ENCODE results near the gene WDR41. TPM values are rescaled to one million over a fixed set of nuclear protein-coding genes. Genes with fewer than 3 reads are reported as not detected.

The WDR41 gene
- total RNA-seq, 1 donor, result 114 TPM

GRCh38 chr5:77461287-77461686 is 30.8 kb downstream of the WDR41 start:
- H3K4me3 ChIP-seq (ENCODE audit: insufficient read depth, low read length), result no peak overlapping the region
- no peak overlapping the region for H3K4me2 ChIP-seq (ENCODE audit: insufficient read depth, low read length)
- H4K20me1 ChIP-seq (ENCODE audit: insufficient read depth, low read length), result no peaks in the 10 kb centered on the region
- H3K27ac ChIP-seq (ENCODE audit: low read depth, low read length), result no peak overlapping the region
- TF ChIP-seq CTCF (IDR thresholded peaks at IDR 0.05; ENCODE audit: extremely low read depth, low read depth, low read length), result no peak
- H2AFZ ChIP-seq (ENCODE audit: low read length), result no peak overlapping the region
- H3K36me3 ChIP-seq (ENCODE audit: insufficient read depth, low read length), result peaks cover 4% of the 10 kb centered on the region
- no peaks in the 10 kb centered on the region for H3K27me3 ChIP-seq (ENCODE audit: insufficient read depth, low read length)
- no peaks in the 10 kb centered on the region for H3K9me3 ChIP-seq (ENCODE audit: low read depth, low read length)
- no peaks in the 10 kb centered on the region for H3K79me2 ChIP-seq (ENCODE audit: insufficient read depth, low read length)
- H3K4me1 ChIP-seq (ENCODE audit: insufficient read depth, low read length), result no peaks in the 10 kb centered on the region
- no peak for DNase-seq (ENCODE audit: insufficient read length, low spot score, missing footprints)

- H3K4me1 ChIP-seq (ENCODE audit: insufficient read depth, low read length), result no peaks in the 10 kb centered on the region
- DNase-seq (ENCODE audit: insufficient read length, low spot score, missing footprints), result no peak
Observed at GRCh38 chr5:77454123-77454522, 38.0 kb downstream of the WDR41 start.

GRCh38 chr5:77452351-77452750 is 39.8 kb downstream of the WDR41 start:
- no peak for DNase-seq (ENCODE audit: insufficient read length, low spot score, missing footprints)
- Histone ChIP-seq H3K27me3 (ENCODE audit: insufficient read depth, low read length) (no peaks in the 10 kb centered on the region), H3K36me3 (ENCODE audit: insufficient read depth, low read length) (peaks cover 16% of the 10 kb centered on the region), H2AFZ (ENCODE audit: low read length) (no peak overlapping the region), H3K4me1 (ENCODE audit: insufficient read depth, low read length) (no peaks in the 10 kb centered on the region), H3K4me3 (ENCODE audit: insufficient read depth, low read length) (no peak overlapping the region), H3K9me3 (ENCODE audit: low read depth, low read length) (no peaks in the 10 kb centered on the region), H3K27ac (ENCODE audit: low read depth, low read length) (no peak overlapping the region), H4K20me1 (ENCODE audit: insufficient read depth, low read length) (no peaks in the 10 kb centered on the region), H3K4me2 (ENCODE audit: insufficient read depth, low read length) (no peak overlapping the region), H3K79me2 (ENCODE audit: insufficient read depth, low read length) (peaks cover under 1% of the 10 kb centered on the region)
- no peak for TF ChIP-seq CTCF (IDR thresholded peaks at IDR 0.05; ENCODE audit: extremely low read depth, low read depth, low read length)

More at GRCh38 chr5:77454123-77454522, 38.0 kb downstream of the WDR41 start:
- no peak for TF ChIP-seq CTCF (IDR thresholded peaks at IDR 0.05; ENCODE audit: extremely low read depth, low read depth, low read length)
- Histone ChIP-seq H2AFZ (ENCODE audit: low read length) (no peak overlapping the region), H3K36me3 (ENCODE audit: insufficient read depth, low read length) (peaks cover 5% of the 10 kb centered on the region), H3K4me2 (ENCODE audit: insufficient read depth, low read length) (no peak overlapping the region), H3K27me3 (ENCODE audit: insufficient read depth, low read length) (no peaks in the 10 kb centered on the region), H3K27ac (ENCODE audit: low read depth, low read length) (no peak overlapping the region), H4K20me1 (ENCODE audit: insufficient read depth, low read length) (no peaks in the 10 kb centered on the region), H3K79me2 (ENCODE audit: insufficient read depth, low read length) (no peaks in the 10 kb centered on the region), H3K9me3 (ENCODE audit: low read depth, low read length) (no peaks in the 10 kb centered on the region), H3K4me3 (ENCODE audit: insufficient read depth, low read length) (no peak overlapping the region)

GRCh38 chr5:77449981-77450380 is 42.1 kb downstream of the WDR41 start:
- H3K36me3 ChIP-seq (ENCODE audit: insufficient read depth, low read length), result peaks cover 16% of the 10 kb centered on the region
- no peak overlapping the region for H3K27ac ChIP-seq (ENCODE audit: low read depth, low read length)
- TF ChIP-seq CTCF (IDR thresholded peaks at IDR 0.05; ENCODE audit: extremely low read depth, low read depth, low read length), result no peak

More at GRCh38 chr5:77449981-77450380, 42.1 kb downstream of the WDR41 start:
- peaks cover 2% of the 10 kb centered on the region for H3K79me2 ChIP-seq (ENCODE audit: insufficient read depth, low read length)
- H3K4me3 ChIP-seq (ENCODE audit: insufficient read depth, low read length), result no peak overlapping the region
- no peak overlapping the region for H3K4me2 ChIP-seq (ENCODE audit: insufficient read depth, low read length)
- no peaks in the 10 kb centered on the region for H3K27me3 ChIP-seq (ENCODE audit: insufficient read depth, low read length)
- no peaks in the 10 kb centered on the region for H3K9me3 ChIP-seq (ENCODE audit: low read depth, low read length)
- no peaks in the 10 kb centered on the region for H4K20me1 ChIP-seq (ENCODE audit: insufficient read depth, low read length)
- H2AFZ ChIP-seq (ENCODE audit: low read length), result no peak overlapping the region
- DNase-seq (ENCODE audit: insufficient read length, low spot score, missing footprints), result peak; percentile 47
- H3K4me1 ChIP-seq (ENCODE audit: insufficient read depth, low read length), result no peaks in the 10 kb centered on the region

Measured in osteoblast (primary cell).